ENCODE data around the gene DLG4. TPM values are rescaled to one million over a fixed set of nuclear protein-coding genes. Genes with fewer than 3 reads are reported as not detected.
"Not testable (repeated sequence)": the region's sequence is repeated elsewhere in the genome, so short reads cannot be mapped to it uniquely, and the experiment has no call there.

The DLG4 gene
- total and polyA plus RNA-seq, 2 experiments from 2014 or later, result 2.9 to 10.7 TPM

DNA sequence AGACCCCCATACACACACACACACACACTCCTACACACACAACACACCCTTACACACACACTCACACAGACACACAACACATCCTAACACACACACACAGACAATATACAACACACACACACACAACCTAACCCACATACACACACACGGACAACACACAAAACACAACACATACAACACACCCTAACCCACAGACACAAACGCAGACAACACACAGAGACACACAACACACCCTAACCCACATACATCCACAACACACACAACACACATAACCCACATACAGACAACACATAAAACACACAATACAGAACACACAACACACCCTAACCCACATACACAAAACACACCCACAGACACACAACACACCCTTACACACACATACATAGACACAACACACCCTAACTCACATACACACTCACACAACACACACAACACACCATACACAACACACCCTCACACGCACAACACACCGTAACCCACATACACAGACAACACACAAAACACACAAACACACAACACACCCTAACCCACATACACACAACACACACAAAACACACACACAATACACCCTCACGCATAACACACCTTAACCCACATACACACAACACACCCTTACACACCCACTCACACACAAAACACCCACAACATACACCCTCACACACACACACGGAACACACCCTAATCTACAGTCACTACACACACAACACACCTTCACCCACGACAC lies 44.9 kb downstream of the DLG4 start:
- Histone ChIP-seq H2AFZ (no peak overlapping the region), H3K79me2 (no peaks in the 10 kb centered on the region), H3K4me1 (ENCODE audit: insufficient read depth) (peaks cover 9% of the 10 kb centered on the region), H3K4me3 (no peak overlapping the region), H3K4me2 (peak overlapping the region; percentile 20), H3K36me3 (replicated peaks; ENCODE audit: insufficient read depth, low read depth) (no peaks in the 10 kb centered on the region), H3K9me3 (ENCODE audit: low read depth) (no peaks in the 10 kb centered on the region), H4K20me1 (ENCODE audit: insufficient read depth, poor library complexity, severe bottlenecking) (no peaks in the 10 kb centered on the region), H3K9me2 (replicated peaks; ENCODE audit: insufficient read depth) (no peaks in the 10 kb centered on the region), H3K27me3 (no peaks in the 10 kb centered on the region), H3K27ac (no peak overlapping the region)
- 93% methylated on average over 7 of the region's 7 CpGs for WGBS (ENCODE audit: low lambda C conversion rate, missing lambda C conversion rate)
- DNase-seq (ENCODE audit: low spot score), result no peak
- no peak for TF ChIP-seq EZH2 (IDR thresholded peaks at IDR 0.05; ENCODE audit: borderline replicate concordance)
- TF ChIP-seq, protein P1, sequence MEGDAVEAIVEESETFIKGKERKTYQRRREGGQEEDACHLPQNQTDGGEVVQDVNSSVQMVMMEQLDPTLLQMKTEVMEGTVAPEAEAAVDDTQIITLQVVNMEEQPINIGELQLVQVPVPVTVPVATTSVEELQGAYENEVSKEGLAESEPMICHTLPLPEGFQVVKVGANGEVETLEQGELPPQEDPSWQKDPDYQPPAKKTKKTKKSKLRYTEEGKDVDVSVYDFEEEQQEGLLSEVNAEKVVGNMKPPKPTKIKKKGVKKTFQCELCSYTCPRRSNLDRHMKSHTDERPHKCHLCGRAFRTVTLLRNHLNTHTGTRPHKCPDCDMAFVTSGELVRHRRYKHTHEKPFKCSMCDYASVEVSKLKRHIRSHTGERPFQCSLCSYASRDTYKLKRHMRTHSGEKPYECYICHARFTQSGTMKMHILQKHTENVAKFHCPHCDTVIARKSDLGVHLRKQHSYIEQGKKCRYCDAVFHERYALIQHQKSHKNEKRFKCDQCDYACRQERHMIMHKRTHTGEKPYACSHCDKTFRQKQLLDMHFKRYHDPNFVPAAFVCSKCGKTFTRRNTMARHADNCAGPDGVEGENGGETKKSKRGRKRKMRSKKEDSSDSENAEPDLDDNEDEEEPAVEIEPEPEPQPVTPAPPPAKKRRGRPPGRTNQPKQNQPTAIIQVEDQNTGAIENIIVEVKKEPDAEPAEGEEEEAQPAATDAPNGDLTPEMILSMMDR (IDR thresholded peaks at IDR 0.05; ENCODE audit: poor library complexity), result no peak
- no peak for TF ChIP-seq EZH2phosphoT487 (IDR thresholded peaks at IDR 0.05; ENCODE audit: low read depth, severe bottlenecking, unreplicated experiment)

GRCh38 chr17:7173687-7174602 lies 45.7 kb downstream of the DLG4 start:
- TF ChIP-seq EZH2phosphoT487 (IDR thresholded peaks at IDR 0.05; ENCODE audit: low read depth, severe bottlenecking, unreplicated experiment), result no peak
- TF ChIP-seq, protein P1 (IDR thresholded peaks at IDR 0.05; ENCODE audit: poor library complexity), result peak; percentile 23
- Histone ChIP-seq H3K4me2 (peak overlapping the region; percentile 20), H4K20me1 (ENCODE audit: insufficient read depth, poor library complexity, severe bottlenecking) (no peaks in the 10 kb centered on the region), H3K27ac (no peak overlapping the region), H3K4me1 (ENCODE audit: insufficient read depth) (peaks cover 9% of the 10 kb centered on the region), H3K9me2 (replicated peaks; ENCODE audit: insufficient read depth) (no peaks in the 10 kb centered on the region), H2AFZ (no peak overlapping the region), H3K27me3 (no peaks in the 10 kb centered on the region), H3K79me2 (no peaks in the 10 kb centered on the region), H3K9me3 (ENCODE audit: low read depth) (no peaks in the 10 kb centered on the region), H3K4me3 (no peak overlapping the region), H3K36me3 (replicated peaks; ENCODE audit: insufficient read depth, low read depth) (no peaks in the 10 kb centered on the region)
- 74% methylated on average over 65 of the region's 69 CpGs for WGBS (ENCODE audit: low lambda C conversion rate, missing lambda C conversion rate)
- peak; percentile 63 for DNase-seq (ENCODE audit: low spot score)

DNA sequence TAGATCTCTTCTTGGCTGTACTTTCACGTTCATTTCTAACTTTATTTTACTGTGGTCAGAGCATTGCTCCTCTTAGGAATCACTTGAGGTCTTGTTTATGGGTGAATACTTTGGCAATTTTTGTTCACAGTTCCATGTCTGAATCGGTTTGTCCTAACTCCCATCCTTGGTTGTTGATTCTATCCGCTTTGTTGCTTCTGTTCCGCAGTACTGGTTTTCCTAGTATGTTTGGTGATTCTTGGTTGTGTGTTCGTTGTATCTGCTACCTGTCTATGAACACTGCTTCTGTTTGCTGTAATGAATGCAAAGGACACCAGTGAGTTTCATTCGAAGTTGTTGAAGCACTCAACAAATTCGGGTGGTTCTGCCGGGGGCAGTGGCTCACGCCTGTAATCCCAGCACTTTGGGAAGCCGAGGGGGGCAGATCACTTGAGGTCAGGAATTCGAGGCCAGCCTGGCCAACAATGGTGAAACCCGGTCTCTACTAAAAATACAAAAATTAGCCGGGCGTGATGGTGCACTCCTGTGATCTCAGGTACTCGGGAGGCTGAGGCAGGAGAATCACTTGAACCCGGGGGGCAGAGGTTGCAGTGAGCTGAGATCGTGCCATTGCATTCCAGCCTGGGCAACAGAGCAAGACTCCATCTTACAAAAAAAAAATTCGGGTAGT lies 47.0 kb downstream of the DLG4 start:
- H3K36me3 ChIP-seq (replicated peaks; ENCODE audit: insufficient read depth, low read depth); H3K4me3 ChIP-seq; H3K27me3 ChIP-seq; H3K79me2 ChIP-seq; H2AFZ ChIP-seq; H3K4me2 ChIP-seq; H4K20me1 ChIP-seq (ENCODE audit: insufficient read depth, poor library complexity, severe bottlenecking); H3K27ac ChIP-seq; DNase-seq (ENCODE audit: low spot score); H3K9me2 ChIP-seq (replicated peaks; ENCODE audit: insufficient read depth); H3K4me1 ChIP-seq (ENCODE audit: insufficient read depth); H3K9me3 ChIP-seq (ENCODE audit: low read depth): not testable (repeated sequence)
- 95% methylated on average over 18 of the region's 18 CpGs for WGBS (ENCODE audit: low lambda C conversion rate, missing lambda C conversion rate)

DNA sequence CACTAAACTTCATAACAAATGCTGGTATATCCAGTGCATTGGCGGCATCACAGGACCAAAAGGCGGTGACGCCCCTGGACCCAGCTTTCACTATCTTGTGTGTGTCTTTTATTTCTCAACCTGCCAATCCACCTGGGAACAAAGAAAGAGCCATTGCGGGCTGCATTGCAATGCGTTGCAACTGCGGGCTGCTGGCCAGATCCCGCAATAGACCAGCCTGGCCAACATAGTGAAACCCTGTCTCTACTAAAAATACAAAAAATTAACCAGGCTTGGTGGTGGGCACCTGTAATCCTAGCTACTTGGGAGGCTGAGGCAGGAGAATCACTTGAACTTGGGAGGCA lies 50.1 kb downstream of the DLG4 start:
- not testable (repeated sequence) for H3K27me3 ChIP-seq; H3K4me2 ChIP-seq; H2AFZ ChIP-seq; DNase-seq (ENCODE audit: low spot score); H3K4me1 ChIP-seq (ENCODE audit: insufficient read depth); H3K9me2 ChIP-seq (replicated peaks; ENCODE audit: insufficient read depth); H4K20me1 ChIP-seq (ENCODE audit: insufficient read depth, poor library complexity, severe bottlenecking); H3K36me3 ChIP-seq (replicated peaks; ENCODE audit: insufficient read depth, low read depth); H3K9me3 ChIP-seq (ENCODE audit: low read depth); H3K27ac ChIP-seq; H3K79me2 ChIP-seq; H3K4me3 ChIP-seq
- 99% methylated on average over 7 of the region's 7 CpGs for WGBS (ENCODE audit: low lambda C conversion rate, missing lambda C conversion rate)

DNA sequence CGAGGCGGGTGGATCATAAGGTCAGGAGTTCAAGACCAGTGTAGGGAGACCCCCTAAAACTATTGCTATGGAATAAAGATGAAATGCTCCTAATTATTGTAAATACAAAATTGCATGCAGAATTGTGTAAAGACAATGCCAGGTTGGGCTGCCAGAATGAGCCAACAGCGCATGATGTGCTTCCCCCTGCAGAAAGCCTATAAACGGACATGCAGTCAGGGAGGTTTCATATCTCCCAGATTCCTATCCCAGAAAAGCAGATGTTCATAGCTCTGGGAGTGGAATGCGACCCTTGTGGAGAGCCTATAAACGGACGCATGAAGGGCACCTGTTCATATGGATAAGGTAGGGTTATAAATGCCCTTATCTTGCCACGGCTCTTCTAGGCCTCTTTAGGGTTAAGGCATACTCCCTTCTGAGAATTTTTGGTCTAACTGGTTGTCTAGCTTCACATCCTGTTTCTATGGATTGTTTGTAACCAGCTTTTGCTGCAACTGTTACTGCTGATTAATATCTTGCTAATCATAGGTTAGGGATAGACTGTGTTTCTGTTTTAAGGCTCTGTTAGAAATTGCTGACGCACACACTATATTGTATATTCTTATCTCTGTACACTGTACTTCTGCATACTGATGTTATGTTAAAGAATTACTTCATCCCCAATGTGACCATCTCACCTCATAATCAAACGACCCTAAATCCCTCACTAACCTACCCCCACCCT lies 50.6 kb downstream of the DLG4 start:
- 84% methylated on average over 10 of the region's 10 CpGs for WGBS (ENCODE audit: low lambda C conversion rate, missing lambda C conversion rate)
- H3K36me3 ChIP-seq (replicated peaks; ENCODE audit: insufficient read depth, low read depth); H3K27ac ChIP-seq: not testable (repeated sequence)

More for the DNA sequence above, 50.6 kb downstream of the DLG4 start:
- not testable (repeated sequence) for H2AFZ ChIP-seq; H3K79me2 ChIP-seq; H3K27me3 ChIP-seq; DNase-seq (ENCODE audit: low spot score); H3K9me2 ChIP-seq (replicated peaks; ENCODE audit: insufficient read depth); H3K9me3 ChIP-seq (ENCODE audit: low read depth); H3K4me1 ChIP-seq (ENCODE audit: insufficient read depth); H3K4me2 ChIP-seq; H3K4me3 ChIP-seq; H4K20me1 ChIP-seq (ENCODE audit: insufficient read depth, poor library complexity, severe bottlenecking)

Data from hepatocyte (in vitro differentiated cells).